NOMO-1 treated with dmso at 0.1 percent for 144 hours (cell line): ENCODE data around the gene RGS19.
A peak's percentile ranks its signal among the peaks of the same experiment; 100 is the strongest.

Experiments used
- DNase-seq: peaks from one replicate; lab custom pipeline; 2025; ENCODE audit not compliant: unreplicated experiment; lab: John Stamatoyannopoulos, UW

Gene RGS19

DNA sequence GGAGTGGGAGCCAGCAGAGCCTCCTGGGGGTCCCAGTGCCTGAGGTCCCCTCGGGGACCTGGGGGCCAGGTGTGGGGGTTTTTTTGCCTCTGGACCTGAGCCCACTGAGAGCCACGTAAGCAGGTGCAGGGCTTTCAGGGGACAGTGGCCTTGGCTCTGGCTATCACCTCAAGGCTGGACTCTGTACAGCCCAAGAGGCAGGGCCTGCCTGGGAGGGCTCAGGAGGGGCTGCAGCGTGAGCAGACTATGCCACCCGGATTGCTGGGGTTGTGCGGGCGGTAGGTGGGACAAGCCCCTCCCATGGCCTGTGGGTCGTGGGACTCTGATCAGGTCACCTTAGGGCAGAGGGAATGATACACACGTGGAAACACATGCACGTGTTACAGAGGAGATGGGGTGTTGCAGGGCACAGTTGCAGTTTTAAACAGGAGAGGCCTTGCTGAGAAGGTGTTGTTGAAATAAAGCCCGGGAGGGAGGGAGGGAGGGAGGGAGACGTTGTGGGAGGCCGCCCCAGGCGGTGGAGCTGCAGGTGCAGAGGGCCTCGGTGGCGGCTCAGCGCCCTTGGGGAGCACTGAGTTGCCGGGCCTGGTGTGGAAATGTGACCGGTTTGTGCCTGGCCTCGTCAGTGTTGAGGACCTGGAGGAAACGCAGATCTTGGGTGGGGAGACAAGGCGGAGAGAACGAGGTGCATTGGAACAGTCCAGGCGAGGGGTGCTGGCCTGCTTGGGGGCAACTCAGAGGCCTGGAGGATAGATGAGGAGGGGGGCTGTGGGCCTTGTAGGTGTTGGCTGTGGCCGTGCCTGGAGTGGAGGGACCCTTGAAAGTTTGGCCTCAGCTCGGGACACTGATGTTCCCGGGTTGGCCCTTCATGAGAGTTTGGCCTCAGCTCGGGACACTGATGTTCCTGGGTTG, 14.0 kb downstream of the RGS19 start:
- no peak for DNase-seq

- no peak for DNase-seq
These were observed 15.1 kb downstream of the RGS19 start for GRCh38 chr20:64064145-64064698.

DNA sequence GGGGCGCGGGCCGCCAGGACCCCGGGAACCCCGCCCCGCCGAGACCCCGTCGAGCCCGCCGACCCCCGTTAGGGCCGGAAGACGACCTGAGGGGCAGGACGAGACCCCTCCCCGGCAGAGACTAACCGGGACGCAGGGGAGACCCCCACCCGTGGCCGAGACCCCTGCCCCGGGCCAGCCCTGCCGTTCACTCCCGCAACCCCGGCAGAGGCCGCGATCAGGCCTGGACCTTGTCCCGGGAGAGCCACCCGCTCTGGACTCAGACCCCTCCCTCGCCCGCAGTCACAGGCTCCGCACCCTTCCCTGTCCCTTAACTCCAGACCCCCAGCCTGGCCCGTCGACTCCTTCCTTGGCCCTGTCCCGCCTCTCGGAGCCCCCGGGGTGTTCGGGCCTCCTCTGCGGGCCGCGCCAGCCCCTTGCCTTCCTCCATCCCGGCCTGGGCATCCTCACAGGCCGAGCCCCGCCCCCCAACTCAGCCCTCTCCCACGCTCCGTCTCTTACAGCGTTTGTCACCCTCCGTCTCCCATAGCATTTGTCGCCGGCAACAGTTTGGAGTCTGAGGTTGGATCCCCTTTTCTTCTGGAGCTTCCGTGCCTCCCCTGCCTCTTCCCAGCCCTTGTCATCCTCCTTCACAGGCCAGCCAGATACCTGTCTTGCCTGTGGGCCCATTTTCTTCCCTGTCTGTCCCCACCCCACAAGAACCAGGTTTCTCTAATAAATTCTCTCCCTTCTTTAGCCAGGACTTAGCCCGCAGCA, 15.8 kb downstream of the RGS19 start:
- DNase-seq = no peak

- peak; percentile 88 for DNase-seq
These were observed 16.5 kb downstream of the RGS19 start, which contains the start of gene TCEA2 for GRCh38 chr20:64062596-64063388. TCEA2 (plus strand) TSS chr20:64063198; CDS start chr20:64063313, 115 bp downstream.

- DNase-seq = no peak
These were observed 17.1 kb downstream of the RGS19 start for GRCh38 chr20:64062276-64062595.

DNA sequence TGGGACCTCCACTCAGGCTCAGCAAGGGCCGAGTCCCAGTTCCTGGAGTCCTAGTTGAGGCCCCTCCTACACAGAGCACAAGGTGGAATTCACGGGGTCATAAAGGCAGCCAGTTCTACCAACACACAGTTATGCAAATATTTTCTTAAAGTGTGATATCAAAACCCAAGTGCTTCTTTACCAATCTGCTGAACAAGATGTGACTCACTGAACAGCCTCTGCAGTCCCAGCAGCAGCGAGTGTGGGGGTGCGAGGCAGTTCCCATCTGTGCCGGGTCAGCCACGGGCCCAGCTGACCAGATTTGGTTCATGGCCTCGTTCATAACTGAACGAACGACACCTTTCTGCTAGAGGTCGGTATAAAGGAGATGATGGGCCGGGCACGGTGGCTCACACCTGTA, 20.8 kb downstream of the RGS19 start:
- no peak for DNase-seq

DNA sequence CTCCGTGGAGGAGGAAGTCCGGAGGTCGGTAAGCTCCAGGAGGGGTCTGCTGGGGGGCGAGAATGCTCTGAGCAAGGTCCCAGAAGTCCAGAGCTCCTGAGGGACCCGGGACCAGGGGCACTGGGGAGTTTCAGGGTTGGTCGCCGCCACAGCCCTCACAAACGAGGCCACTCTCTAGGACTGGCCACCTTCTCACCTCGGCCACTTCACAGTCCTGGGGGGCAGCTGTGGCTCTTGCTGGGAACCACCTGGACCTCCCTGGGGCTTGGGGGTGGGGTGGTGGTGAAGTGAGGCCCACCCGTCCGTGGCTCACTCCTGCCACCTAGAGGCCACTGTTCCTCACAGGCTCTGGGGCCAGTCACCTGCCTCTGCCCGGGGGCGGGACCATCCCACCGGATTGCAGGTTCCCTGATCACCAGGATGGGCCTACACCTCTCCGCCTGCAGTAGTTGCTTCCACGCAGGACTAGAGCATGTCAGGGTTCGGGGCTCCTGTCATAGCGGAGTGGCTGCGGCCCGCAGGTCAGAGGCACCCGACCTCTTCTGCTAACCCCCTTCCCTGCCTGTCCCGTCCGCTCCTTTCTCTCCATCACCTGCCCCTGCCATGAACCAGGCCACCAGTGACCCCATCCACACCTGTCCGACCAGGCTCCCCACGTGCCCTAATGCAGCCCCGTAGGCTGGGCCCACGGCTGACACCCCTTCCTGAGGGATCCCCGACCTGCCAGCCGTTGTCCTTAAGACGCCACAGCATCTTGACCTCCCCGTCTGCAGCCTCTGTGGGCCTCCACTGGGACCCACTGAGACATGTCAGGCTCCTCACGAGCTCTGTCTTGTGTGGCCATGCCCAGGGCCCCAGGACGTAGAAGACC, 21.5 kb downstream of the RGS19 start:
- DNase-seq = peak; percentile 48

DNA sequence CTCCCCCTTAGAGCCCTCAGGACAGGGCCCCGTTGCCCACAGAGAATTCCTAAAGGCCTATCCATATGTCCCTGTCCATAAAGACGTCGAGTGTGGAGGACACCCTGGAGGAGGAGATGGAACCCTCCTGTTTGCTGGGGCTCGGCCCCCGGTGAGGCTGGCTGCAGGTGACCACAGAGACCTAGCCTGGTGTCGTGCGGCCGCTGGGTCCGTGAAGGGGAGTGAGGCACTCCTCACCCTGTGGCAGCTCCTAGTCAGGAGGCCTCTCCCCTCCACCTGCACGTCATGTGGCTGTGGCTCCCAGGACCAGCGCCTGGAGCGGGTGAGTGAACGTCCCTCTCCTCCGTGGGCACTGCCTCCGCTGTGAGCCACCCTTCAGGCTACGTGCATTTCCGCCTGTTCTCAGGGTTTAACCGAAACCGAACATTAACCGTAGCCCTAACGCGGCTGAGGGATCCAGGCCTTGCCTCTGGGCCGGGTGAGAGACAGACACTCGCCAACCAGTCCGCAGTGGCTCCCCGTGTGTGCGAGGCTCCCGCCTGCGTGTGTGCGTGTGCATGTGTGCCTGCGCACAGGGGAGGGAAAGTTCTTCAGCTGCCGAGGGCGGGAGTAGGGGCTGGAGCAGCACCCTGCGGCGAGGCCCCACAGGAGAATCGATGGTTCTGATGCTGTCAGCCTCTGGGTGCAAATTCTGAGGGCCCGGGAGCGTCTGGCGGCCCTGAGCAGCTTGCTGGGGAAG, 22.3 kb downstream of the RGS19 start:
- no peak for DNase-seq

DNA sequence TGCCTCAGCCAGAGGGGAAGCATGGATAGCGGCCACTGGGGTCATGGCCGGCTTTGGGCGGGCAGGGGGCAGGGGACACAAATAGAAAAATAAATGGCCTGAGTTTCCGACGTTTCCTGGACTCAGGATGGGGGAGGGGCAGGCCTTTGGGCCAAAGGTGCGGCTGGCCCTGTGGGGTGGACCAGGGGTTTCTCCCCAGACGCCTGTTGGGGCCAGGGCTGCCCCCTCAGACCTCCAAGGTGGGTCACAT, 22.8 kb downstream of the RGS19 start:
- no peak for DNase-seq

DNA sequence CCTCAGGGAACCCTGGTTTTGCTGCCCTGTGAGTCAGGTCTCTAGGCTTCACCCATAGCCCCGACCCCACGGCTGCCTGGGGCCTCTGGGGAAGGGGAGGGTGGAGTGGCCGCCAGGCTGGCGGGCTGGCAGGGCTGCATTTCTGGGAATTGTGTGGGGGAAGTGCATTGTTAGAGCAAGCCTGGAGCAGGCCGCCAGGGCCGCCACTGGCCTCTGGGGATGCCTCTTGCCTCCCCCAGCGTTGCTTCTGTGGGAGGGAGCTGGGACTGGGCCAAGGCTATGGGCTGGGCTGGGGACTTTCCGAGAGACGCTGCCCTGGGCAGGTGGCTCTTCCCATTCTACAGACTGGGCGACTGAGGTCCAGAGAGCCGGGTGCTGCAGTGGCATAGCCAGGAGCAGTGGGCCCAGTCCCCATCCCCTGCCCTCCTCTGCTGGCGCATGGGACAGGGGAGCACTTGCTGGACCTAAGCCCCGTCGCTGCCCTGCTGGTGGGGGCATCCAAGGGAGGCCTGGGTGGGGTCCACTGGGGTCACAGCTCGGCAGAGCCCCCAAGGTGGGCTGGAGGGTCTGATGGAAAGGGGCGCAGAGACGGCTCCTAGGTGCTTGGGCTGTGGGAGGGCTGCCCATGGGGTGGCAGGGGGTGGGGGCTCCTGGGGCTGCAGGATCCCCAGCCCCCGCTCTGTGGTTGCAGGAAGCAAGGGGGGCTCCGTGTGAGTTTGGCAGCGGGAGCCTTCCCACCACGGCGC, 23.3 kb downstream of the RGS19 start:
- no peak for DNase-seq

GRCh38 chr20:64055396-64055892, 23.9 kb downstream of the RGS19 start:
- DNase-seq = no peak

DNA sequence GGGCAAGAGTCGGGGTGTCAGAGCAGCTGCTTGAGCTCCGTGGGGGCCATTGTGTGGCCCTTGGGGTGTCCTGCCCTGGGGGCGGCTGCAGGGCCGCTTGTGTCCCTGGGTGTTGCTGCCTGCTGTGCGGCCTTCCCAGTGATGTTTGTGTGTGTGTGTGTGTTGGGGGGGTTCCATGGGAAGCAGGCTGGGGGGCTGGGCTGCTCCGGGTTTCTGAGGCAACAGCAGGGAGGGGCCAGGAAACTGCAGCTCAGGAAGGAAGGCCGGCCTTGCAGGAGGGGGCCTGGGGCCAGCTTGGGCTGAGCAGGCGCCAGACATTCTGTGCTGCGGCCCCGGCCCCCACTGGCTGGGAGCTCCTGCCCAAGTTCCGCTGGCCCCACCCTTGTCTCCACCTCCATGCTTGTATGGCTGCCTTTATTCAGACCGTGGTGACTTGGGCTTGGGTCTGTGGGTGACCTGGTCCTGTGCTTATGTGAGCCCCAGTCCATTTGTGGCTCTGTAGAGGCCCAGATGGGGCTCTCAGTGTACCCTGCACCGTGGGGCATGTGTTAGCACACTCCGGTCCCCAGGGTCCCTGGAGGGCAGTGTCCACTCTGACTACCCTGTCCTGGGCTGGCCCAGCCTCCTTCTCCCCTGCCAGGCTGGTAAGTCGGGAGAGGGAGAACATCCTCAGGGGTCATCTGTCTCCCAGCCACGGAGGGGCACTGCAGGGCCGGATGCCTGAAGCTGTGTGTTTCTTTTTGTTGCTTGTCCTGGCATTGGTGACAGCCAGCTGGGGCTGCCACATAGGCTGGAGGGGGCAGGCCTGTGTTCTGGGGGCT, 25.3 kb downstream of the RGS19 start:
- no peak for DNase-seq

DNA sequence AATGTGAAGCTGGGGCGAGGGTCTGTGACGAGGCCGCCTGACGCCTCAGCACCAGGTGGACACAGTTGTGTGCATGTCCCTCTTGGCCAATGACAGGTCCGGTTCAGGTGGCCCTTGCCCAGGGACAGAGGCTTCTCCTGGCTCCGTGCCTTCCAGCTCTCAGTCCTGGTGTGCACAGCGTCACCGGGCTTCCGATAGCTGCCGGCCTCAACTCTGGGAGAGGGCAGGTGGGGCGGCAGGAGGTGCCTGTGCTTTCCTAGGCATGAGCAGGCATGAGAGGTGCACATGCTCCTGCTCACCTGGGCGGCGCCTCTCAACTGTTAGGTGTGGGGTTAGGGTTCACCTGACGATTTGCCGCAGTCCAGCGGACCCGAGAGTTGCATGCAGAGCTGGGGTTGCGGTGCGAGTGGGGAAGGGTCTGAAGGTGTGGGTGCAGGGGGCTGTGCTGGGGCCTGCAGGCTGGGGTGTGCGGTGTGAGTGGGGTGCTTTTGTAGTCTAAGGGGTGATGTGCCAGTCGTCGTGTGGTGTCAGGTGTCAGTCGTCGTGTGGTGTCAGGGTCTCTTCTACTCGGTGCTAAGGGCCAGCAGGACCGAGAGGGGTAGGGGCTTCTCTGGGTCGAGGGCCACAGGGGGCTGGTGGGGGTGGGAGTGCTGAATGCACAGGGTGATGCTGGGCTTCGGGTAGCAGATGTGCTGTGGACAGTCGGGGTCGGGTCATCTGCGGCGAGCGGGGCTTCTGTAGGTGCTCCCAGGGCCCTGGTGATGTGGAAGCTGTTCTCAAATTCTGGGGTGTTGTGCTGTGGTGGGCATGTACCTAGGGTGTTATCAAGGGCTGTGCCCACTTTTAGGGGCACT, 26.1 kb downstream of the RGS19 start:
- DNase-seq = no peak

GRCh38 chr20:64052326-64052722, 27.0 kb downstream of the RGS19 start:
- DNase-seq = no peak

DNA sequence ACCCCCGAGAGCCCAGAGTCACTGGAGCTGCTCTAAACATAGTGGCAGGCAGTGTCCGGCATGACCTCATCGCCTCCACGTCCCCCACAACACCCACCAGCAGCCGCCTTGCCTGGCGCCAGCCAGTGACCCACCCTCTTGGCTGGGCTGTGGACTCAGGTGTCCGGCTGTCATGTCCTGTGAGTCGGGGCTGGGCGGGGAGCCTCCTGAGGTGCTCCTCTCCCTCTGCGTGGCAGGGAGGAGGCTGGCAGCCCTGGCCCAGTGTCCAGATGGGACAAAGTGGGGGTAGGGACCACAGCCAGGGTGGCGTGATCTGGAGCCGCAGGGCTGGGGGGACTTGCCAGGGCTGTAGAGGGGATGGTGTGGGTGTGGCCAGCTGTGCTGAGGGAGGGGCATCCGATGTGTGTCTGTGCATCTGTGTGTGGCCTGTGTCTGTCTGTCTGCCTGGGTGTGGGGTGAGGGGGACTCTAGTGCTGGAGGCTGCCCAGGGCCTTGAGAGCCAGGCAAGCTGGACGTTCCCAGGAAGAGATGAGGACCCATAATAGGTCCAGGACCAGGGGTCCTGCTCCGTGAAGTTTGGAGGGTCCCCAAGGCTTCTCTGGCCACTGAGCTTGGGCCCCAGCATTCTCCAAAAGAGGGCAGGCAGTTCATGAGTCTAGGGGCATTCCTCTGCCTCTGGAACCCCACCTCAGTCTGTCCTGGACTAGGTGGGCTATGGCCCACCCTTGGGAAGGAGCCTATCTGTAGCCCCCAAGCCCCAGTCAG, 27.6 kb downstream of the RGS19 start:
- DNase-seq = no peak

DNA sequence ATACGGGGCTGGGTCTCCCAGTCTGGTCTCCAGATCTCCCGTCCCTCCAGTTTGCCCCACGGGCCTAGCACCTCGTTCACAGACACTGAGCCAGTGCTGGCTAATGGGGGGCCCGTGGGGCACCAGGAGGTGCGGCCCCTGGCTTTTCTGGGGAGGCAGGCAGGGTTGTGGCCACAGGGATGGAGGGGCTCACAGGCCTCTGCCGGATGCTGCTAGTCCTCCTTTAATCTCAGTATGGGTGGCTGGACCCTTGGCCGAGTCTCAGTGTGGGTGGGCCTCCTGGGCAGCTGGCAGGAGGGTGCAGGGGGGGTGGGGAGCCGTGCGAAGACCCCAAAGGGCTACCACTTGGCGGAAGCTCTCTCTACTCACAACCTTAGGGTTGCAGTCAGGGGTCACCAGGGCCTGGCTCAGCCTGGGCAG, 28.3 kb downstream of the RGS19 start:
- no peak for DNase-seq
